Activated CD8-positive, alpha-beta memory T cell treated with anti-CD3 and anti-CD28 coated beads, Interleukin-2, amount 10 ng/mL, durations not matched to agents 7 days and 5 days (primary cell): Measurements from ENCODE around the gene EPGN. TPM values are rescaled to one million over a fixed set of nuclear protein-coding genes. Genes with fewer than 3 reads are reported as not detected.
"Not testable (repeated sequence)": the region's sequence is repeated elsewhere in the genome, so short reads cannot be mapped to it uniquely, and the experiment has no call there.

Experiments
- ATAC-seq: fragments of 150-1000 bp; cut with Tn5 transposase; one replicate; pipeline ENCODE4 v1.10.0; 2021; ENCODE audit warnings: moderate library complexity
- CTCF ChIA-PET: fragments of 350-600 bp; sonication (Branson Sonifier 250); formaldehyde crosslinking; loops from one replicate; lab custom pipeline; 2021; ENCODE audit warnings: antibody characterized with exemption; lab: Charles Lee
- DNase-seq: peaks from one replicate; pipeline ENCODE4 v3.0.0-alpha.2; 2020
- H3K27ac Mint-ChIP-seq: one replicate; pipeline ENCODE4 v1.8.0; 2021; ENCODE audit warnings: mild to moderate bottlenecking, mixed read lengths
- H3K27me3 Mint-ChIP-seq: one replicate; pipeline ENCODE4 v1.8.0; 2021; ENCODE audit warnings: mixed read lengths
- H3K36me3 Mint-ChIP-seq: one replicate; pipeline ENCODE4 v1.8.0; 2021; ENCODE audit warnings: mild to moderate bottlenecking, mixed read lengths
- H3K4me1 Mint-ChIP-seq: one replicate; pipeline ENCODE4 v1.8.0; 2021; ENCODE audit warnings: mixed read lengths
- H3K4me3 Mint-ChIP-seq: one replicate; pipeline ENCODE4 v1.8.0; 2021; ENCODE audit warnings: mild to moderate bottlenecking, moderate library complexity, mixed read lengths
- H3K9me3 Mint-ChIP-seq: one replicate; pipeline ENCODE4 v1.8.0; 2022; ENCODE audit warnings: low read depth, mixed read lengths
- total RNA-seq, 2 experiments: library from RNA; stranded (reverse); gene quantifications; one replicate each; pipeline ENCODE4 v1.2.3, GENCODE V29; 2021

The EPGN gene
- total RNA-seq, 2 experiments from 2014 or later = not detected

GRCh38 chr4:74331944-74332343 lies 23.7 kb downstream of the EPGN start:
- DNase-seq = no peak
- no peaks in the 10 kb centered on the region for H3K9me3 Mint-ChIP-seq
- no peak overlapping the region for H3K27ac Mint-ChIP-seq
- no peak overlapping the region for H3K4me3 Mint-ChIP-seq
- ATAC-seq = no peak
- H3K4me1 Mint-ChIP-seq = no peaks in the 10 kb centered on the region
- H3K36me3 Mint-ChIP-seq = no peaks in the 10 kb centered on the region
- CTCF ChIA-PET = no interaction called here
- H3K27me3 Mint-ChIP-seq = peaks cover 29% of the 10 kb centered on the region

DNA sequence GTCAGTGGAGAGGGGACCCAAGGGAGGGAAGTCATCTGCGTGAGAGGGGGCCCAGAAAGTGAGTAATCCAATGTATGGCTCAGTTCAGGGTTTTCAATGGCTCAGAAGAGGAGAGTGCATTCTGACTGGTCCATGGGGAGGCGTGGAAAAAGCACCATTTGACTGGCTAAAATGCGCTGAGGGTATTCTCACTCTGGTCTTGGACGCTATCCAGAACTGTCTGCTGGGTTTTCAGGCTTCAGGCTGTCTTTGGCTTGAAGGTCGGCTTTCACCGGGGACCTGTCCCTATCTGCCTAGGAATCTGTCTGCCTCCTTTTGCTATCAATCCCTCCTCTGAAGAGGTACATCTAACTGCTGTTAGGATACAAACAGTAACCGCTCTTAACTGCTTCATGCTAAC lies 26.4 kb downstream of the EPGN start:
- CTCF ChIA-PET = no interaction called here
- no peaks in the 10 kb centered on the region for H3K4me1 Mint-ChIP-seq
- peaks cover 14% of the 10 kb centered on the region for H3K27me3 Mint-ChIP-seq
- H3K4me3 Mint-ChIP-seq = no peak overlapping the region
- ATAC-seq (no peak), DNase-seq (no peak)
- H3K36me3 Mint-ChIP-seq = no peaks in the 10 kb centered on the region
- no peaks in the 10 kb centered on the region for H3K9me3 Mint-ChIP-seq
- no peak overlapping the region for H3K27ac Mint-ChIP-seq

DNA sequence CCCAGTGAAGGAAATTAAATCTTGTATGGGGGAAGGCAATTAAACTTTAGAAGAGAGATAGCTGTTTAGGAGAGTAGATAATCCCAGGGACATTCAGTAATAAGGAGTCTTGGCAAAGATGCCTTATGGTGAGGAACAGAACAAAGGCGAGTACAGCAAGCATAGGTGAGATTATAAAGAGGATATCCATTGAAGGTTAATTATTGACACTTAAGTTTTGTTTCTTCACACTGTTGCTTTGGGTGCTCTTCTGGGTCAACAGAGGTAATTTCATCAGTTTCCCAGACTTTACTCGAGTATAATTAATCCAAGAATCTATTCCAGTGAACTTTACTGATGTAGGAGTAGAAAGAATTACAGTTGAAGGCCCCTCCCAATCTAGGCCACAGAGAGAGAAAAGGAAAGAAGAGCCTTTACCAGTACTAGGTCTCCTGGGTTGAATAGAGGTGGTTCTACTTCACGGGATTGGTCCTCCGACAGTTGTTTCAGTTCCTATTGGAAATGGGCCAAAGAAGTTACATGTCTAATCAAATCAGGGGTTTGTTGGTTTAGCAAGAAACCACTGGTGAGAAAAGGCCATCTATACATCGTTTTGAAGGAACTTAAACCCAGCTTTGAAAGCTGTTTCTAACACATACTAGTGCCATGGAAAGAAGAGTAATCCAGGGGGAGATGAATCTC lies 27.2 kb downstream of the EPGN start:
- Mint-ChIP-seq H3K9me3 (no peaks in the 10 kb centered on the region), H3K36me3 (no peaks in the 10 kb centered on the region), H3K27me3 (peaks cover 11% of the 10 kb centered on the region), H3K4me1 (no peaks in the 10 kb centered on the region), H3K4me3 (no peak overlapping the region), H3K27ac (no peak overlapping the region)
- DNase-seq (no peak), ATAC-seq (no peak)
- CTCF ChIA-PET = no interaction called here

DNA sequence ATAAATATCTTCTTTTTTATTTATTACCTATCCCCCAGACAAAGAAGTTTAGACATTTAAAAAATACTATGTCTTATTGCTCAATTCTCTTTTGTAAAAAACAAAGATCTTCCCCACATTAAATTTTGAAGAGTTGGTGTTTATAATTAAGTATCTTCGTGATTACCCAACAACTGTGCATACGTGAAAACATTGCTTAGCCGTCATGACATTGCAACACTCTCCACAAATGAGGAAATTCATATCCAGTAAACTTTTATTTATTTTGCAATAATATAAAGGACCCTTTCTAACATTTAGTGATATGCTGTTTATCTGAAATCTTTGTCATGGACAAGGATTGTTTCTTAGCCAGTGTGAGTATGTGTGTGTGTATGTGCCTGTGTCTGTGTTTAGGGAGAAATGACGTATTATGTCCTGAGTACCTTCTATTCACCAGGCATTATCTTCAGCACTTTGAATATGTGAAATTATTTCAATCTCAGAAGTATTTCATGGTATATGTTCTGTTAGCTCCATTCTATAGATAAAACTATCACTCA lies 30.6 kb downstream of the EPGN start:
- H3K27me3 Mint-ChIP-seq = peaks cover 7% of the 10 kb centered on the region
- no peaks in the 10 kb centered on the region for H3K36me3 Mint-ChIP-seq
- no peaks in the 10 kb centered on the region for H3K4me1 Mint-ChIP-seq
- no peak overlapping the region for H3K27ac Mint-ChIP-seq
- CTCF ChIA-PET = no interaction called here
- ATAC-seq = no peak
- DNase-seq = no peak
- no peak overlapping the region for H3K4me3 Mint-ChIP-seq
- H3K9me3 Mint-ChIP-seq = peaks cover 6% of the 10 kb centered on the region

GRCh38 chr4:74339501-74339900 lies 31.2 kb downstream of the EPGN start:
- ATAC-seq = no peak
- Mint-ChIP-seq H3K27ac (no peak overlapping the region), H3K9me3 (peaks cover 6% of the 10 kb centered on the region), H3K27me3 (peaks cover 2% of the 10 kb centered on the region), H3K4me3 (no peak overlapping the region), H3K4me1 (no peaks in the 10 kb centered on the region), H3K36me3 (no peaks in the 10 kb centered on the region)
- CTCF ChIA-PET = no interaction called here
- DNase-seq = no peak

GRCh38 chr4:74340421-74340820 lies 32.2 kb downstream of the EPGN start:
- H3K27me3 Mint-ChIP-seq, H3K36me3 Mint-ChIP-seq, CTCF ChIA-PET, DNase-seq, H3K4me1 Mint-ChIP-seq, H3K27ac Mint-ChIP-seq, ATAC-seq, H3K4me3 Mint-ChIP-seq: not testable (repeated sequence)
- H3K9me3 Mint-ChIP-seq = peaks cover 10% of the 10 kb centered on the region

GRCh38 chr4:74344031-74344430 lies 35.8 kb downstream of the EPGN start:
- Mint-ChIP-seq H3K27ac (no peak overlapping the region), H3K9me3 (peaks cover 10% of the 10 kb centered on the region), H3K27me3 (peaks cover 7% of the 10 kb centered on the region), H3K4me1 (no peaks in the 10 kb centered on the region), H3K4me3 (no peak overlapping the region), H3K36me3 (no peaks in the 10 kb centered on the region)
- DNase-seq = no peak
- ATAC-seq = no peak
- CTCF ChIA-PET = no interaction called here

- no peaks in the 10 kb centered on the region for H3K36me3 Mint-ChIP-seq
- DNase-seq (no peak), ATAC-seq (no peak)
- H3K9me3 Mint-ChIP-seq = no peaks in the 10 kb centered on the region
- CTCF ChIA-PET = no interaction called here
- H3K4me1 Mint-ChIP-seq = no peaks in the 10 kb centered on the region
- H3K27ac Mint-ChIP-seq = no peak overlapping the region
- no peak overlapping the region for H3K4me3 Mint-ChIP-seq
- peaks cover 35% of the 10 kb centered on the region for H3K27me3 Mint-ChIP-seq
Measured at GRCh38 chr4:74353858-74354257, 45.6 kb downstream of the EPGN start.

DNA sequence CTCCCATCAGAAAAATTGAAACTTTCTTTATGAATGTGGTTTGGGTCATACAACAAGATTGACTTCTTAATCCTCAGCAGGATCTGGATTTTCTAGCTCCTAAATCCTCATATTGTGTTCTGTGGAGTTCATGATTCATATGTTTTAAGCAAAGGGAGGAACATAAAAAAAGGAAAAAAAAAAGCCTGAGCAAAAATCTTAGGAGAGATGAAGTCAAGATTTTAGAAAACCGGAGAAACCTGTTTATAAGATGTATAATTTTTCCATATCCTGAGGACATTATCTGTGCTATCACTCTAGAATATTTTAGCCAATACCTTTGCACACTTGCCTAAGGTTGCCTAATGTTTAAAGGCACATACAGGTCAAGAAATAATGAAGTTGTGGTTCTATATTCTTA lies 49.7 kb downstream of the EPGN start:
- peaks cover 34% of the 10 kb centered on the region for H3K27me3 Mint-ChIP-seq
- no peaks in the 10 kb centered on the region for H3K4me1 Mint-ChIP-seq
- H3K36me3 Mint-ChIP-seq = no peaks in the 10 kb centered on the region
- H3K9me3 Mint-ChIP-seq = no peaks in the 10 kb centered on the region
- CTCF ChIA-PET = no interaction called here
- ATAC-seq (no peak), DNase-seq (no peak)
- no peak overlapping the region for H3K4me3 Mint-ChIP-seq
- H3K27ac Mint-ChIP-seq = no peak overlapping the region

DNA sequence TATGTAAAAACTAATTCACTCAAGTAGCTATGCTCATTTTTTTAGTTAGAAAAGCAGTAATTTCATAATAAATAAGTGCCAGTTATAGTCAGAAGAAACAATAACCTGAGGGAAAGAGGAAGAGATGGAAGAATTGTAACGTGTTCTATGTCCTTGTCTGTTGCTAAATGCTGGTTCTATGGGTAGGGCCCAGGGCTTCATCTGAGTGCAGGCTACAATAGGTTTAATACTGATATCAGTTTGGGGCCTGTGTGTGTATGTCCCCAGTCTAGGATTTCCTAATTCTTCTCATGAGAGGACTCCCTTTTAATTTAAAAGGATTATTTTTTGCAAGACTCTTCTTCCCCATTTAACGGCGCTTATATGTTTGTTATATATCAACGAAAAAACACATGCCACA lies 53.4 kb downstream of the EPGN start:
- no peak overlapping the region for H3K27ac Mint-ChIP-seq
- CTCF ChIA-PET = no interaction called here
- DNase-seq = no peak

DNA sequence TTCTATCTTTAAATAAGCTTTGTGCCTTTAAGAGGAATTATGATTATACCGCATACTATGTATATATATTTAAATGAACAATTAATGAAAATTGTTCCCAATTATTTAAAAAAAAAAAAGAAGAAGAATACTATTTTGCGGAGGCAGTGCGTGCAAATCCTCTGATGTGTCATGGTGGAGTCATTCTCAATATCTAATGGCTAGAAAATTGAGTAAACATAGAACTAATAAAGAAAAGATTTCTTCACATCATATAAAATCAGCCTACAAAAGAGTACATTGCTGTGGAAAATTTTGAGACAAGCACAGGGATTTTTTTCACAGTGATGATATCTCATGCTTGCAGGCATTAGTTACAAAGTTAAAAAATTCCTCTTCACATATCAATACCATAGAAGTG lies 54.1 kb downstream of the EPGN start:
- H3K4me1 Mint-ChIP-seq = peaks cover 11% of the 10 kb centered on the region

More for the DNA sequence above, 53.4 kb downstream of the EPGN start:
- Mint-ChIP-seq H3K36me3 (no peaks in the 10 kb centered on the region), H3K4me1 (peaks cover 11% of the 10 kb centered on the region), H3K27me3 (peaks cover 46% of the 10 kb centered on the region), H3K4me3 (no peak overlapping the region), H3K9me3 (no peaks in the 10 kb centered on the region)
- ATAC-seq = no peak

DNA sequence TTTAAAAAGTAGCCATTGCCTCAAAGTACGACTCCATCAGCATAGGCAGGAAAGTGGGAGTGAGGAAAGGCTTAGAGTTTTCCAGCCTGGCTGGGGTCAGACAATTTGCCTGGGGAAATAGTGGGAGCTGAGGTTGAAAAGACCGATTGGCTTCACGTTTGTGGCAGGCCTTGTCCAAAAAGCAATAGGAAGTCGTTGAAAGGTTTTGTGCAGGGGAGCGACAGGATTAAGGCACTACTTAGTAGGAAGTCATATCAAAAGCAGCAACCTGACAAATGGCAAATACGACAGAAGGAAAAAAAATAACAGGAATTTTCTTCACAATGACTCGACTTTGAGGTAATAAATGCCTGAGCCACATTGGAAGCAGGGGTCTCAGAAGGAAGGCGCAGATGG lies 56.0 kb downstream of the EPGN start:
- Mint-ChIP-seq H3K9me3 (no peaks in the 10 kb centered on the region), H3K36me3 (no peaks in the 10 kb centered on the region), H3K4me1 (peaks cover 11% of the 10 kb centered on the region), H3K4me3 (no peak overlapping the region), H3K27me3 (peaks cover 46% of the 10 kb centered on the region), H3K27ac (no peak overlapping the region)
- ATAC-seq = no peak
- no peak for DNase-seq
- CTCF ChIA-PET = no interaction called here

More for the DNA sequence above, 54.1 kb downstream of the EPGN start:
- Mint-ChIP-seq H3K36me3 (no peaks in the 10 kb centered on the region), H3K27me3 (peaks cover 50% of the 10 kb centered on the region), H3K27ac (no peak overlapping the region), H3K4me3 (no peak overlapping the region), H3K9me3 (no peaks in the 10 kb centered on the region)
- no peak for DNase-seq
- CTCF ChIA-PET = no interaction called here
- ATAC-seq = no peak

- CTCF ChIA-PET = interaction anchor here (1.0 kb wide), 1 partner anchor 14 kb away, joined by 3 read pairs; no protein-coding TSS in a partner anchor
- Mint-ChIP-seq H3K4me1 (peaks cover 11% of the 10 kb centered on the region), H3K4me3 (peak within 1 kb of the TSS; percentile 31), H3K36me3 (no peaks in the 10 kb centered on the region), H3K27me3 (peaks cover 45% of the 10 kb centered on the region), H3K9me3 (no peaks in the 10 kb centered on the region), H3K27ac (no peak within 1 kb of the TSS)
- peak; percentile 60 for ATAC-seq
- peak; percentile 41 for DNase-seq
Measured at GRCh38 chr4:74364652-74365491, 56.6 kb downstream of the EPGN start, which contains the start of gene EREG. Gene EREG (plus strand): TSS chr4:74365145. CDS start chr4:74365309, 164 bp downstream.
